GM21526 (cell line): ENCODE data around the gene BID.

ENCODE experiments used
- ATAC-seq: cut with Tn5 transposase; IDR thresholded peaks from one replicate; pipeline ENCODE4 v1.9.1; 2021; ENCODE audit warnings: moderate library complexity; ENCODE audit not compliant: unreplicated experiment, low FRiP score

BID gene

DNA sequence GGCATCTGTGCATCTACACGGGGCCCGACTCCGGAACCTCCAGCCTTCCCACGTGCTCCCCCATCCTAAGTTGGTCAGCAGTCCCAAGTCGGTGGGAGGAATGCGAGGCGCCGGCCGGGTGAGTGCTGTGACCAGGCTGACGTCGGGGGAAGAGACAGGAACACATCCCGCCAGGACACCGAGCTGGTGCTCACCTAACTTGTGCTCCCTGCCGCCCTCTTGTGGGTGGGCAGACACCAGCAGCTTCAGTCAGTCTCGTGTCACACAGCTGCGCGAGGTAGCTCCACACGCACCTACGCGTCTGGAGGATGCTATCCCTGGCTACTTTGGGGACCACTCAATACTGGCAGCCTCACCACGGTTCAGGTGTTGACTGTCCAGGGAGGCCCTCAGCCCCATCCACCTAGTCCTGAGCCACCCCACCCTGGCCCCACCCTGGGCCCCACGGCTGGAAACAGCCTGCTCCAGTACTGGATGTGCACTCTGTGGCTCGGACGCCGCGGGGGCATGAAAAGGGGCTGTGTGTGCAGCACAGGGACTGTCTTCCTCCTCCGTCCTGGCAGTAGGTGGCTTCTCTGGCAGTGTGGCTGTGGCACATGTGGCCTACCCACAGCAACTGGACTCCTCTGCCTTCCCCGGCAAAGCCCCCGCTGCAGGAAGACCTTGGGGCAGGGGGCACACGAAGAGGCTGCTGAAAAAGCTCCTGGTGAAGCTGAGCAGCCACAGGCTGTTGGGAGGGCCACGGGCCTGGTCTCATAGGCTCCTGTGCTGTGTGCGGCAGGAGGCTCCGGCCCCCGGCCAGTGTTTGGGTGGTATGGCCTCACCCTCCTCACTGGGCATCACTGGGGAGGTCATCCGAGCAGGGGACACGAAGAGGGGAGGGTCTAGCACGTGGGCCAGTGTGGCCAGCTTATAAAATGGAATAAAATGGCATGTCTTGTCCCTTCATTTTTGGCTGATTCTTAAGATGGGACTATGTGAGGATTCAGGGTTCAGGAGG, 11.2 kb upstream of the BID start:
- no peak for ATAC-seq

DNA sequence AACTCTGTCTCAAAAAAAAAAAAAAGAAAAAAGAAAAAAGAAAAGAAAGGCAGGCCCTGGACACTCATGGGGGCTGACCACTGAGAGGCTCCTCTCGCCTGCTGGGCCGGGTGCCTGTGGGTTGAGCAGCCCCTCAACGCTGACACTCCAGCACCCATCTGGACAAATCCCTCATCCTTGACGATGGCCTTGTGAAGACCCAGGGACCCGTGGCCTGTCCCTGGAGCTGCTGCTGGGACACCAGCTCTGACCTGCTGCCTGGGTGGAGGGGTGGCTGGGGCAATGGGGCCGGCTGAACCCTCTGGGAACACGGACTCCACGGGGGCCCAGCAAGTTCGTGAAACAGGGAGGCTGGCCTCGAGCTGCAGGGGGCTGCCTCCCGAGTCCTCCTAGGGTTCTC, 10.5 kb upstream of the BID start:
- no peak for ATAC-seq

DNA sequence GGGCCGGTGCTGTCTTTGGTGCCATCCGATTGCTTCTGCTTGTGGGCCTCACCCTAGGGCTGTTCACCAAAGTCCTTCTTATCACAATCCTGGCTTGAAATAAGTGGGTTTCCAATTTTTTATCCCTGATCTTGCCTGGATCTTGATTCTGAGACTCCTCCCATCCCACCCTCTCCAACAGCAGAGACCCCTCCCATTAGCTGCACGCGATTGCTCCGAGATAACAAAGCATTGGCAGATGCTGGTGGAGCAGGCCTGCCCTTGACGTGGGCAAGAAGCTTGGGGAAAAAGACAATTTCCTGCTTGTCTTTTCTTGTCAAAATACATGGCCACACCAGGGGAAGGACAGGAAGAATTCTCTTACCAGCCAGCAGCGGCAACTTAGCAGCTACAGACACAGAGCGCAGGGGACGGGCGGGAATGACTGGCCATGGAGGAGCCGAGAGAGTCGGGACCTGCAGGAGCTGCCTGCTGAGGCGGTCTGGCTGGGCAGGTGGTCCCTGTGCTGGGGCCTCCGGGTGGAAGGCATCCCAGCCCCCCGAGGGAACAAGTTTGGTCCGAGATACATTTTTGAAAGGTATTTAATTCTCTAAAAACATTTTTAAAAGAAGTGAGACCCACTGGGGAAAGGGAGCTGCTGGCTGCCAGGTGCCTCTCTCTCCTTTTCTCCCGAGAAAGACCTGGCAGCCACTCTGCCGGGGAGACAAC, 9.7 kb upstream of the BID start:
- no peak for ATAC-seq

DNA sequence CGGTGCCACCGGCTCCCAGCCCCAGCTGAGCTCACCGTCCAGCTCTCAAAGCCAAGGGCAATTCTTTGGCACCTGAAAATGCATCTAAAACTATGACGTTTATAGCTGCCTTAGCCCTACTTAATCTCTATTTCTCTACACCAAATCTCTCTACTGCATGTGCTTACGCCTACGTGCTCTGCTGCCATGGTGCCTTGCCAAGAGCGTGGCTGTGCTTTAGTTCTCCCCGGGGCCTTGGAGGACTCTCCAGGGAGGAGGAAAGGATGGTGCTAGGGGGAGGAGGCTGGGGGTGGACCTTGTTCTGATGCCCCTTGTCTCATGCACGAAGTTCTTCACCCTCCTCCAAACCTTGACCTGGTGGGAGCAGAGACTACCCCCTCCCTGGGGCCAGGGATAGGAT, 9.0 kb upstream of the BID start:
- no peak for ATAC-seq

DNA sequence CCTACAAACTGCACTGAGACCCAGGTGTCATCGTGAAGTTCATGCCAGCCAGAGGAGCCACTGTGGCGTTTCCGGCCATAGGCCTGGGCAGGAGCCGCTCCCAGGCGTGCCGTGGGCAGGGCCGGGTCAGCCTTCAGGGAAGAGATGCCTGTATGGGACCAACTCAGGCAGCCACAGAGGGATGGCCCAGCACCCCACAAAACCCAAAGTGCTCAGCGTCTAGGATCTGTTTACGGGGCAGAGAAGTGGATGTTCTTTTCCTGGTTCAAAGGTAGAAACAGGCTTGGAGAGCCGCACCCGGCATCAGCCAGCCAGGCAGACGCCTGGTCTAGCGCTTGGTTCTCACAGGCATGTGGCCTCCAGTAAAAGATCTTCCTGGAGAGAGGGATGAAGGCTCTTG, 8.4 kb upstream of the BID start:
- no peak for ATAC-seq

DNA sequence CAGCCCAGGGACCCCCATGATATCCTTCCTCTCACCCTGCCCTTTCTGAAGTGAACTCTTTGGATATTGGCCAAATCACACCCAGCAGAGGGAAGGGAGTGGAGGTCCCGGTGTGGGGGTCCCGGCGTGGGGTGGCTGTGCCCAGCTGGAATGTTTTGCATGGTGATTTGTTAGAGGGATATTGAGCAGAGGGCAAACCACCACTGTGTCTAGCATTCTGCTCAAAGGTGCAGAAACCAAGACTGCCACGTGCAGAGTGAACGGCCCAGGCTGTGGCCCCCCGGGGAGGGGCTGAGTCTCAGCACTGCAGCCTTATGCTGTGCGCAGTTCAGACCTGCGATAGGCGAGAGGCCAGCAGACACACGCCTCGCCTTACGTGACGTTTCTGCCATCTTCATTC, 7.9 kb upstream of the BID start:
- no peak for ATAC-seq

DNA sequence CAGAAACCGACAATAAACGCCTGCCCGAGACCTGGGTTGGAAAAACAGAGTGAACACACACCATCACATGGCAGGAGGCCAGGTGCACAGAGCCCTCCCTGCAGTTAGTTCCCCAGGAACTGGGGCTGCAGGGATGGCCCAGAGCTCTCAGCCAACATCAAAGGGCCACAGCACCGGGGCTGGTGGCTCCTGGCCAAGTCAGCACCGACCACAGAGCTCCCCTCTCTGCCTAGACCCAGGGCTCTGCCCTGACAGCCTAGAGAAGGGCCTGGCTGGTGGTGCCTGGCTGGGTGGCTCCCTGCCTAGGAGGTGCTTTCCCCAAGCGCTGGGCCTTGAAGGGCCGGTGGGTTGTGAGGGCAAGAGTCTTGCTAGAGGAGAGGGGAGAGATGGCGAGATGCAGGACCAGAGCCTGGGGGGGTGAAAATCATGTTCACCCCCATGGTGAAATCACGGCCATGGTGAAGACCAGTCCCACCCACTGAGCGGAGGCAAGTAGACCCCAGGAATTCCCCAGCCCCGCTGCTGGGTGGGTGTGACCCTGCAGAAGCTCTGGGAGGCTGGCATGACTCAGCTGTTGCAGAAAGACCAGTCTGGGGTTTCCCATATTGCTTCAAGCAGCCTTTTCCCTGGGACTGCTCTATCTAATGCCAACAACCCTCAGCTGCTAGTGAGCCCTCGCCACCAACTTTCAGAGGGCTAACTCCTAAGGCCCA, 7.2 kb upstream of the BID start:
- no peak for ATAC-seq

DNA sequence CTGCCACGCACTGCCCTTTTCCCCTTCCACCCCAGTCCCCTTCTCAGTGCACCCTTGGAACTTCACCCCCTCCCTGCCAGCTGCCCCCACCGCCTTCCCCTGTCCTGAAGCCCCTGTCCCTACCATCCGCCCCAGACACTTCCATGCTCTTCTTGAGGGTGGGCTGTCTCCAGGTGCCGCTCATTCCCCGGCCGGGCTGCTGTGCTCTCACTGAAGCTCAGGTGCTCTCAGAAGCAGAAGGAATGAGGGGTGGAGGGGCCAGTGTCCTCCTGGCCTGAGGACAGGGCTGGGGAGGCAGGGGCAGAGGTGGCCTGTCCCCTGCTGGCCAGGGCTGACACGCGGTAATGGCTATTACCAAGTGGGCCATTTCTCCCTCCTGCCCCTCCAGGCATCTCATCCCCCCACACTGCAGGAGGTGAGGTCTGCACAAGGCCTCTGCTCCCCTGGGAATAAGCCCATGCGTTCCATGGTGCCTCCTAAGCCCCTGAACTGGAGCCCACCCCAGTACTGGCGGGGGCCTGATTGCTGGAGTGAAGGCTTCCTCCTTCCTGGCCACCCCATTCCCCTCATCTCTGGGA, 6.6 kb upstream of the BID start:
- ATAC-seq, result no peak

DNA sequence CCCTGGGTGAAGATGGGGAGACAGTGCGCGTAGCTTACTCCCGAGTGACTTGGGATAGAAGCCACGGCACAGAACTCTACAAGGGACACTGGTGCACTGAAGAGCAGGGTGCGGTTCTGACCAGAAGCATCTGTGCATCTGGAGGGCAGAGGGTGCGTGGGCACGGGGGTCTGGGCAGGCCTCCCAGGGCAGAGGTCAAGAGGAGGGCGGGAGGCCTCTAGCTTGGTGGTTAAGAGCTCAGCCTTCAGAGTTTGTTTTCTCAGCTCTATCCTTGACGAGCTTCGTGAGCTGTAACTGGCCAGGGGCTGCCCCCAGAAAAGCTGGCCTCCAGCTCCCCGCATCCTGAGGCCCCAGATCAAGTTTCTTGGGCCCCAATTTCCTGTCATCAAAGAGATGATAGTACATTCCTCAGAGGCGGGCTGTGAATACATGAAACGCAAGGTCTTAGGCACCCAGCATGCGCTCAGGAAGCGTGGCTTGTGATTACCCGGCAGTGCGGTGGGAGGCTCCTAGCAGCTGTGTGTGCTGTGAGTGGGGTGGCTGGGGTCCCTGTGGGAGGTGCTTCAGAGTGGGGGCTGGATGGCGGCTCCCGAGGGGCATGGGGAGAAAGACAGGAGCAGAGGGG, 6.0 kb upstream of the BID start:
- ATAC-seq, result no peak

DNA sequence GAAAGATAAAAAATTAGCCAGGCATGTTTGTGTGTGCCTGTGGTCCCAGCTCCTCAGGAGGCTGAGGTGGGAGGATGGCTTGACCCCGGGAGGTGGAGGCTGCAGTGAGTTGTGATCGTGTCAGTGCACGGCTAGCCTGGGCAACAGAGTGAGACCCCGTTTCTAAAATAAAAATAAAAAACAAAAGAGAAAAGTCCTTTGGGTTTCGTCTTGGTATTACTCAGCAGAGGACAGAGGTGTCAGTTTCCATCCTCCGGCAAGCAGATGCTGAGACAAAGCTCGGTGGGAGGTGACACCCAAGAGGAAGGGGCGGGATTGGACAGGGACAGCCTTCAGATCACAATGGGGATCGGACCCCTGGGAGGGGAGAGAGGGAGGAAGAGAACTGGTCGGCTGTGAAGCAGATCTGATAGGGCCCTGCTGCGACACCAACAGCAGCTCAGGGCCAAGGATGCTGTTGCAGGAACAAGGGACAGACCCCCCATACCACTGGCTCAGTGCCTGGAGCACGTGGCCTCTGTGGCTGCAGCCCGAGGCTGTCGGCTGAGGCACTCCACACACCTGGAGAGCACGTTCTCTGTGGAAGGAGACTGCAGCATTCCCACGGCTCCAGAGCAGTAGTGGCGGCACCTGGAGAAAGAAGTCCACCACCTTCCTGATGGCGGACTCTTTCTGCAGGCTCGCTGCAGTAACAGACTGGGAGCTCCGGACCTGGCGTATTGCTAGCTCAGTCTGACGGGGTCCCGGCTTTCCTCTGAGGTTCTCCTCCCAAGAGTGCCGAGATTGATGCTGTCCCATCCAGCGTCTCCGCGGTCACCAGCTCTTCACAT, 5.2 kb upstream of the BID start:
- ATAC-seq, result no peak

DNA sequence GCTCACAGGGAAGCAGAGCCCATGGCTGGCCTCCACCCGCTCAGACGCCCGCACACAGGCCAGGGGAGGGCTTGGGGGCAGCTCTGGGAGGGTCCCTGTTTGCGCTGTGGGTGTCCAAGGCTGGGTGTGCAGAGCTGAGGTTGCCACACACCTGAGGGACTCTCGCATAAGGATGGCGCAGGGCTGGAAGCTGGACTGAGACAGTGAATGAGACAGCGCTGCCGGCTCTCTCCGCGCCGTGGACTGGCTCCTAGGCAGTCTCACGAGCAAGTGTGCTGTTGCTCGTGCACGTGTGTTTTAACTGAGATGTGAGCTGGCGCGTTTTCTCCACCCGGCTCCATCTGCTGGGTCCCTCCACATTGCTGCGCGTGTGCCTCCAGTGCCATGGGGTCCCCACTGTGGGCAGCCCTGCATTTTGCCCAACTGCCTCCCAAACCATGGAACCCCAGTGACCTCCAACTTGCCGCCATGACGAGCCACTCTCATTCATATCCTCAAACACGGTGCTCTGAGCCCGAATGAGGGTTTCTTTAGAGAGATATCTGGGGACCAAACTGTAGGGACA, 4.2 kb upstream of the BID start:
- no peak for ATAC-seq

DNA sequence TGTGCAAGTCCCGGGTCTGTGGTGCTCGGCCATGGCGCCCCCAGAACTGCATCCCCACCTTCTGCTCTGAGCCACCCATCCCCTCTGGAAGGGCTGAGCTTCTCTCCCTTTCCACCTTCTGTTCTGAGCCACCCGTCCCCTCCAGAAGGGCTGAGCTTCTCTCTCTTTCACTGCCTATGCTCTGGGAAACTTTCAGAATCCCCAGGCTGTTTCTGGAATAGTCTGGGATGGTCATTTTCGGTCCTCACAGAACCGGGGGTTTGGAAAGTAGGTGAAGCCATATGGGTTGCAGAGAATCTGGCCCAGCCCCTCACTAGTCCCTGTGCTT, 3.4 kb upstream of the BID start:
- ATAC-seq, result no peak

DNA sequence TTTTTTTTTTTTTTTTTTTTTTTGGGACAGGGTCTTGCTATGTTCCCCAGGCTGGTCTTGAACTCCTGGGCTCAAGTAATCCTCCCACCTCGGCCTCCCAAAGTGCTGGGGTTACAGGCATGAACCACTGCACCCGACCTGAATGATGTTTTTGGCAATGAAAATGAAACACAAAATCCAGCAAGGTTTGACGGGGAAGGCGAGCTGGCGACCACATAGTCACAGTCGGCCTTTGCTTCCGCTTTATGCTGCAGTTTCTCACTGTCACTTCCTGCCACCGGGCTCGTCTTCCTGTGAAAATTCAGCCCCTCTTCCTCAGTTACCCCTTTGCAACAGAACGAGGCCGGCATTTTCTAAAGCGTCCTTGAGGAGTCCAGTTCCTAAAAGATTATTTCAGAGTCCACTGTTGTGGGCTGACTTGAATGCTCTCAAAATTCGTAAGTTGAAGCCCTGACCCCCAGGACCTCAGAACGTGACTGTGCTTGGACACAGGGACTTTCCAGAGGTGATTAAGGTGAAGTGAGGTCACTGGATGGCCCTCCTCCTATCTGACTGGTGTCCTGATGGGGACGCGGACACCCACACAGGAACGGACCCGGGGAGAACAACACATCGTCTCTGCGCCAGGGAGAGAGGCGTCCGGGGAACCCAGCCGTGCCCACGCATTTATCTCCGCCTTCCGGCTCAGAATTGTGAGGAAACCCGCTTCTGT, 2.9 kb upstream of the BID start:
- no peak for ATAC-seq

DNA sequence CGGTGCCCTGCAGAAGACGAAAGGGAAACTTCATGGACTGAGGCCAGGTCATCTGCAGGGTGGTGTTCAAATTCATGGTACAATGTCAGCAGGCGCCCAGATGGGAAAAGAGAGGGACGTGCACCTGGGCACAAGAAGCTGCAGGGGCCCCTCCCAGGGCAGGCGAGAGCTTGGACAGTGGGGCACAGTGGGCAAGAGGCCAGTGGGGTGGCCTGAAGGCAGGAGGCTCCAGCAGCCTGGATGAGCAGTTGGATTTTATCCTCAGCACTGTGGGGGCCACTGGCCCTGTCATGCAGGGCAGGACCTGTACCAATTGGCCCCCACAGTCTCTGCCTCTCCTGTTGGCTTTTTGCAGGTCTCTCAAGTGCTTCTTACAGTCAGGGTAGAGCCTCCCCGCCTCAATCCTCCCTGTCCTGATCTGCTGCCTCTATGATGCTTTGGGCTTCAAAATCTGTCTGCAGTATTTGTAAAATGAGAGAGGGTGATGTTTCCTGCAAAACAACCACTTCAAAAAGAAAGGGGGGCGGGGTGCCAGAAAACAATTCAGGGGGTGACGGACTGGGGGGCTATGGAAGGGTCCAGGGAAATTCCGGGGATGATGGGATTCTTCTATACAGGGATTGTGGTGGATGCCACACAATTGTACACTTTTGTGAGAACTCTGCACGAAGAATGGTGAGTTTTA, 1.7 kb upstream of the BID start:
- ATAC-seq, result no peak

DNA sequence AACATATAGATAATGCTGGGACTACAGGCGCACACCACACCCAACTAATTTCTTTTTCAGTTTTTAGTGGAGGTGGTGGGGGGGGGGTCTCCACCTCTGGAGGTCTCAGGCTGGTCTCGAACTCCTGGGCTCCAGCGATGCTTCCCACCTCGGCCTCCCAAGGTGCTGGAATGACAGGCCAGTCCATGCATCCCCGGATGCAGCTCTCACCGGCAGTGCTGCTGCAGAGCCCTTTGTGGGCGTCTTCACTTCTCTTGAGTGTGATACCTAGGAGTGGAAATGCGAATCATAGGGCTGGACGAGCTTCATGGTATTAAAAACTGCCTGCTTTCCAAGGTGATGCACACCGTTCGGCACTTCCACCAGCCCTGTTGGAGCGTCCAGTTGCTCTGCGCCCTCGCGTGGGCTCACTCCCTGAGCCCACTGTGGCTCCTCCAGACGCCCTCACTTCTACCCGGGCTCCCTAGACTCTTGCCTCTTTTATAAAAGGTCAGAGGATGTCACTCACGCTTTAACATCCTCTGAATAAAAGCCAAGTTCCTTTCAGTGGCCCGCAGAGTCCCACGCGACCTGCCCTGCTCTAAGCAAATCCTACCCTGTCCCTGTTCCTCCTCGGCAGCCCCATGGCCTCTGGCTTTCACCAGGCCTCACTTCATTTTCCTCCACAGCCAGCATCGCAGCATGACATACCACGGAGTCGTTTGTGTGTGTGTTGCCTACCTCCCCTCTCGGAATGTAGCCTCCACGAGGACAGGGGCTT, 837 bp upstream of the BID start:
- ATAC-seq, result no peak

DNA sequence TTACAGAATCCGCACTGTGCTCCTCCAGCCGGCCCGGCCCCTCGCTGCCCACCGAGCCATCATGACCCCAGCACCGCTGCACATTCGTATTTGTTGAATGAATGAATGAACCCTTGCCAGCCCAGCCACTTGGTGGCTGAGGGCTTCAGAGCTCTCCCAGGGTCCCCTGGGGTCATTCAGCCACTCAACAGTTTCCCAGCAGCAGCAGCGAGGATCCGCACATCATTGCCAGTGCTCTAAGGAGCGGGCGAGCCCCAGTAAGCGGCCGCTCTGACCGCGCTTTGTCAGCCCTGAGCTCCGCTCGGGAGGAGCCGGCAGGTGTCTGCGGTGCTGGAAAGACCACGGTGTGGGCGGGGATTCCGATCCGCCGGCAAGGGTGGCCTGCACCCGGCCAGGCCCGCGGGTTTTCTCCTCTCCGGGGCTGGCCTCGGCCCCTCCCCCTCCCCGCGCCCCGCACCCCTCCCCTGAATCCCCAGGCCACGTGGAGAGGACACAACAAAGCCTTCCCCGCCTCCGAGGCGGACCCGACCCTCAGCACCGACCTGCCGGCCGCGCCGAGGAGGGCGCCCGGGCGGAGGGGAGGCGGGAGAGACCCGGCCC, 563 bp downstream of the BID start:
- ATAC-seq, result peak; percentile 29

DNA sequence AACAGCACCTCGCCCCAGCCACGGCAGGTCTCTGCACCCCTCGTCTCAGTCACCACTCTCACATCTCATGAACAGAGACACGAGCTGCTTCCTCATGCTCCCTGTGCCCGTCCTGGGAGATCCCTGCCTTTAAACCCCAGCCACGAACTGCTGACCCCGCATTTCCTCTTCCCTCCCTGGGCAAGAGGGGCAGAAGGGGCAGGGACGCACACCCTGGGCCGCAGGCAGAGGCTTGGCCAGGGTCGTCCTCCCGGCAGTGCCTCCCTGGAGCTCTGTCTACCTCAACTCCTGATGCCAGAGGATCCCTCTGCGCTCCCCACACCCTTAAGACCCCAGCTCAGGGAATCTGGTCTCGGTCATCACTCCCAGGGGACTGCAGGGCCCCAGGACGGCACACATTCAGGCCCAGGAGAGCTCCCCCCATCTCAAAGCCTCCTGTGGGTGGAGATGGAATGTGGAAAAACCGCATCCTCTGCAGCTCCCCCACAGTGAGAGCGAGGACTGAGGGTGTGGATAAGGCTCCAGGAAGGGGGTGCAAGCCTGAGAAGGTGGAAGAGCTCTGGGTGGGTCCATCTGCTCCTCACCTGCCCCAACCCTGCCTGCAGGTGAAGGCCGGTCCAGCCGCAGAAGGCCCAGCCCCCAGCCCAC, 1.2 kb downstream of the BID start:
- no peak for ATAC-seq
